Tibial nerve (tissue), 4 donors: Measurements from ENCODE around the gene PERM1. TPM values are rescaled to one million over a fixed set of nuclear protein-coding genes. Genes with fewer than 3 reads are reported as not detected.

Experiments used
- DNase-seq, 2 donors: peaks; one replicate each; pipeline ENCODE4 v3.0.0-alpha.2; 2019; ENCODE audit warnings: low spot score in 2 of 2
- H3K27ac ChIP-seq, 4 donors: fragments of 200-600 bp; sonication (generic) in 3 of 4; one replicate each; pipeline ENCODE4 v1.5.1; 2017 to 2019; ENCODE audit warnings: mild to moderate bottlenecking in 1 of 4
- H3K27me3 ChIP-seq, 2 donors: fragments of 200-600 bp; sonication (generic) in 1 of 2; one replicate each; pipeline versions ENCODE4 v1.5.1 to v1.6.0; 2017 to 2019
- H3K36me3 ChIP-seq, 3 donors: fragments of 200-600 bp; sonication (generic); one replicate each; pipeline ENCODE4 v1.5.1; 2018 to 2019
- H3K4me1 ChIP-seq, 4 donors: fragments of 200-600 bp; sonication (generic) in 3 of 4; one replicate each; pipeline ENCODE4 v1.5.1; 2017 to 2019
- H3K4me3 ChIP-seq, 4 donors: fragments of 200-600 bp; sonication (generic) in 3 of 4; one replicate each; pipeline ENCODE4 v1.5.1; 2017 to 2019; ENCODE audit warnings: mild to moderate bottlenecking in 1 of 4, moderate library complexity in 1 of 4
- H3K9me3 ChIP-seq, 4 donors: fragments of 200-600 bp; sonication (generic) in 3 of 4; one replicate each; pipeline ENCODE4 v1.5.1; 2017 to 2019
- CTCF ChIP-seq, 5 experiments: fragments of 200-600 bp in 3 of 5; fragments of 450-650 bp in 2 of 5; sonication (generic) in 3 of 5; IDR thresholded peaks; one replicate each; pipeline ENCODE4 v1.5.1; 2016 to 2019; ENCODE audit warnings: antibody characterized with exemption in 5 of 5, mild to moderate bottlenecking in 3 of 5, moderate library complexity in 2 of 5
- EP300 ChIP-seq, 2 donors: sonication (generic); formaldehyde crosslinking; IDR thresholded peaks; one replicate each; pipeline ENCODE4 v1.6.1; 2017; ENCODE audit warnings: antibody characterized with exemption in 2 of 2, mild to moderate bottlenecking in 1 of 2
- POLR2A ChIP-seq, 2 donors: fragments of 450-650 bp; IDR thresholded peaks; one replicate each; pipeline ENCODE4 v1.6.1; 2017; ENCODE audit warnings: antibody characterized with exemption in 2 of 2, mild to moderate bottlenecking in 2 of 2, moderate library complexity in 2 of 2
- WGBS, 2 donors: methylation state at CpG; one replicate each; pipeline ENCODE4 v1.1.5; 2018; 5-methylcytosine and 5-hydroxymethylcytosine counted together
- total RNA-seq, 4 donors: library from RNA; depleted of rRNA; stranded (reverse); fragments of >200 nt; gene quantifications; one replicate each; pipeline ENCODE4 v1.1.0, GENCODE V29; 2016

Gene PERM1
- total RNA-seq, 4 donors from 2014 or later = 0.22 to 0.78 TPM; not detected in 2

DNA sequence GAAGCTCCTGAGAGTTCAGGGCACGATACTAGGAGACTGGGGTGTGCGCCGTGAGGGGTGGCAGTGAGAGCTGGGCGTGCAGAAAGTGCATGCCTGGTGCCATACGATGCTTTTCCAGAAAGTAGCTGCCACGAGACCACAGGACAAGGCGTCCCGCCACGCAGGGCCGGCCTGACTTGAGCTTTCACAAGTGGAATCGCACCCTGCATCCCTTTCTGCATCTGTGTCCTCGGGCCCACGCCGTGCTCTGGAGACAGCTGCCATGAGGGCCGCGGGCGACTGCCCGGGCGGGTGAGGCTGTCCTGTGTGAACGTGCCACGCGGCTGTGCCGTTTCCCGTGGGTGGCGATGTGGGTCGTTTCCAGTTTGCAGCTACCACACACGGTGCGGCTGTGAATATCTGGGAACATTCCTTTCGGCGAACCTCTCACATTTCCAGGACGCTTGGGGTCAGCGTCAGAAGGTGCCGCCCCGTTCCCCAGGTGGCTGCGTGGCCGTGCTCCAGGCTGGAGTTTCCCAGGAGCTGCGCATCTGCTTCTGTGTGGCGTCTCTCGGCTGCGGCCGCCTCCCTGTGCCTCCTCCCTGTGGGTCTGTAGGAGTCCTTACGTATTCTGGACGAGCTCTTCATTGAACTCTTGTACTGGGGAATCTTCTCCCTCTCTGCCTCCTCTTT lies 1.0 kb upstream of the PERM1 start:
- Histone ChIP-seq H3K4me3 (no peak overlapping the region), H3K27ac (no peak overlapping the region), H3K4me1 (peaks cover 0 to 7% (median 2%) of the 10 kb centered on the region in 4 donors), H3K9me3 (no peaks in the 10 kb centered on the region), H3K27me3 (peaks cover 0 to 22% of the 10 kb centered on the region in 2 donors), H3K36me3 (no peaks in the 10 kb centered on the region)
- TF ChIP-seq EP300 (IDR thresholded peaks at IDR 0.05) (no peak), CTCF (IDR thresholded peaks at IDR 0.05) (no peak), POLR2A (IDR thresholded peaks at IDR 0.05) (no peak)
- WGBS, 2 donors = 77 to 83% methylated on average over 42 of the region's 43 CpGs
- DNase-seq = no peak

DNA sequence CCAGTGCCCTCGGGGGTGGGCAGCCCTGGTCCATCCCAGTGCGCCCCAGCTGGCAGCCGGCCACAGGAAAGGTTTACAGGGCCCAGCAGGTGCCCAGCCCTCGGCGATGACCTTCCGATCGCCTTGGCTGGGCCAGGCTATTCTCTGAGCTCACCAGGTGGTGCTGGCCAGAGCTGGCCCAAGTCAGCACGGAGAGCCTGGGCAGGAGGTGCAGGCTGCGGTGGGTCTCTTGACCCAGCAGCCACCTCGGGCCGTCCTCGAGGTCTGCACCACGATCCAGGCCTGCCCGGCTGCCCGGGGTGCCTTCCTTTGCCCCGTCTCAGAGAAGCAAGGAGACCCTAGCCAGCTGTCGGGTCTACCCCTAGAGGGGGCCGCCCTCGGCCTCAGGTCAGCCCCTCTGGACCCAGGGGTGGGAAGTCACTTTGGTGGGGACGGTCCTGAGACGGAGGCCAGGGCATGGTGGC lies 370 bp downstream of the PERM1 start:
- H3K27me3 ChIP-seq = peaks cover 0 to 22% of the 10 kb centered on the region in 2 donors
- H3K4me3 ChIP-seq = no peak overlapping the region
- H3K4me1 ChIP-seq = peaks cover 0 to 7% (median 2%) of the 10 kb centered on the region in 4 donors
- H3K27ac ChIP-seq = no peak overlapping the region
- WGBS, 2 donors = 64 to 77% methylated on average over 3 to 7 of the region's 21 CpGs
- no peaks in the 10 kb centered on the region for H3K36me3 ChIP-seq
- no peaks in the 10 kb centered on the region for H3K9me3 ChIP-seq
- no peak for DNase-seq
- no peak for TF ChIP-seq EP300 (IDR thresholded peaks at IDR 0.05)
- no peak for TF ChIP-seq CTCF (IDR thresholded peaks at IDR 0.05)
- TF ChIP-seq POLR2A (IDR thresholded peaks at IDR 0.05) = no peak

DNA sequence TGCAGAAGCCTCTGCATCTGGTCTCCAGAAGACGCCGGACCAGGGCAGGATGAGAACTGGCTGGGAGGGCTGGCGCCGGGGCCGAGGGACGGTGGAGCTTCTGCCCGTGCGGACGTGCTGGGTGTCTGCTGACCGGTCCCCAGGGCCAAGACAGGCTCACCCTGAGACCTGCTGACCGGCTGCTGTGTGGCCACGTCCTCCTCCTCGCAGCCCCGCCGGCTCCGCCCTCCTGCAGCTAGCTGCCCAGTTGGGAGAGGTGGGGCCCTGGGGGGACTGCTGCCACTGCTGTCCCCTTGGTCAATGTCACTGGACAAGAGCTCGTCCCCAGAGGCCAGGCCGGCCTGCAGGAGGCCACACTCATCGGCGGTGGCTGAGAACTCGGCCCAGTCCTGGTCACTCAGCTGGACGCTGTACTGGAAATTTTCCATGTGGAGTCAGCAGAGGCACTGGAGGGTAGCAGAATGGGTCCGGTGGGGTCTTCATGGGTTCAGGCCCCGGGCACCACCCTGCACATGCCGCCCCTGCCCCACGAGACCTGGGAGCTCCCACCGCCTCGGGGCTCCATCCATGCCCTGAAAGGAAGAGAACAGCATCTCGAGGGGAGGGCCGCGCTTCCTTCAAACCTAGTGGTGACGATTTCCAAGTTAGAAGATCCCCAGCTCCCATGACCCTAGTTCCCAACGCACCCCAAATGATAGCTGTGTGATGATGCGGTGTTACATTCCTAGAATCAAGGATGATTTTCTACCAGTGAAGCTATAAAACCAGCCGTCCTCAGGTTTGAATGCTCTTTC lies 1.1 kb downstream of the PERM1 start:
- no peak for TF ChIP-seq POLR2A (IDR thresholded peaks at IDR 0.05)
- TF ChIP-seq EP300 (IDR thresholded peaks at IDR 0.05) = no peak
- no peak for TF ChIP-seq CTCF (IDR thresholded peaks at IDR 0.05)
- no peak for DNase-seq
- no peaks in the 10 kb centered on the region for H3K36me3 ChIP-seq
- H3K27ac ChIP-seq = no peak overlapping the region
- H3K9me3 ChIP-seq = no peaks in the 10 kb centered on the region
- 54 to 58% methylated on average over 35 of the region's 35 CpGs for WGBS, 2 donors
- H3K27me3 ChIP-seq = peaks cover 0 to 29% of the 10 kb centered on the region in 2 donors
- H3K4me1 ChIP-seq = peaks cover 0 to 14% (median 2%) of the 10 kb centered on the region in 4 donors
- H3K4me3 ChIP-seq = no peak overlapping the region

- H3K36me3 ChIP-seq = no peaks in the 10 kb centered on the region
- H3K27me3 ChIP-seq = peaks cover 0 to 36% of the 10 kb centered on the region in 2 donors
- TF ChIP-seq POLR2A (IDR thresholded peaks at IDR 0.05) (no peak), CTCF (IDR thresholded peaks at IDR 0.05) (no peak), EP300 (IDR thresholded peaks at IDR 0.05) (no peak)
- no peak overlapping the region for H3K4me3 ChIP-seq
- DNase-seq = no peak
- H3K9me3 ChIP-seq = no peaks in the 10 kb centered on the region
- 52 to 62% methylated on average over 6 to 8 of the region's 13 CpGs for WGBS, 2 donors
- H3K27ac ChIP-seq = no peak overlapping the region
- H3K4me1 ChIP-seq = peaks cover 0 to 16% (median 2%) of the 10 kb centered on the region in 4 donors
Measured at GRCh38 chr1:980137-980571, 1.7 kb downstream of the PERM1 start.

DNA sequence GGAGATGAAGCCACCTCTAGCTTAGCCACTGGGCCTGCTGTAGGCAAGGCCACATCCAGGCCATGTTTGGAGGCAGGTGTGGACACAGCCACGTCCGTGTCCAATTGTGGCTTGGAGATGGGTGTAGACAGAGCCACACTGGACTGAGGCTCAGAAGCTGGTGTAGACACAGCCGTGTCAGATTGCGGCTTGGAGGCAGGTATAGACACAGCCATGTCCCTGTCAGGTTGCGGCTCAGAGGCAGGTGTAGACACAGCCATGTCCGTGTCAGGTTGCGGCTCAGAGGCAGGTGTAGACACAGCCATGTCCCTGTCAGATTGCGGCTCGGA lies 2.2 kb downstream of the PERM1 start:
- H3K36me3 ChIP-seq = no peaks in the 10 kb centered on the region
- no peak overlapping the region for H3K27ac ChIP-seq
- H3K4me3 ChIP-seq = no peak overlapping the region
- DNase-seq = no peak
- peaks cover 0 to 16% (median 2%) of the 10 kb centered on the region in 4 donors for H3K4me1 ChIP-seq
- H3K27me3 ChIP-seq = peaks cover 0 to 40% of the 10 kb centered on the region in 2 donors
- no peaks in the 10 kb centered on the region for H3K9me3 ChIP-seq
- TF ChIP-seq CTCF (IDR thresholded peaks at IDR 0.05) (no peak), POLR2A (IDR thresholded peaks at IDR 0.05) (no peak), EP300 (IDR thresholded peaks at IDR 0.05) (no peak)
- 82 to 94% methylated on average over 2 to 9 of the region's 9 CpGs for WGBS, 2 donors
